SK-N-SH treated with all-trans-retinoic acid at 6 μM for 48 hours (cell line): Measurements from ENCODE around the gene DRG2.

Source experiments
- ATAC-seq: fragments of 200-7000 bp; cut with Tn5 transposase; 3 replicates; pipeline ENCODE4 v1.9.1; 2020; ENCODE audit warnings: mild to moderate bottlenecking, moderate library complexity
- ARNTL ChIP-seq: fragments of 450-650 bp; formaldehyde crosslinking; IDR thresholded peaks from 2 replicates; pipeline ENCODE4 v1.5.0; 2020; ENCODE audit warnings: low read depth, mild to moderate bottlenecking, moderate library complexity, borderline replicate concordance
- ESRRG ChIP-seq: fragments of 250-450 bp; sonication (Bioruptor Pico); IDR thresholded peaks from 2 replicates; pipeline ENCODE4 v1.6.1; 2021; ENCODE audit warnings: mild to moderate bottlenecking
- GLIS3 ChIP-seq: fragments of 250-450 bp; sonication (Bioruptor Pico); IDR thresholded peaks from 2 replicates; pipeline ENCODE4 v1.5.0; 2020; ENCODE audit warnings: mild to moderate bottlenecking, moderate library complexity
- ISL1 ChIP-seq: fragments of 250-450 bp; sonication (Bioruptor Pico); IDR thresholded peaks from 2 replicates; pipeline ENCODE4 v2.1.2; 2022; ENCODE audit warnings: mild to moderate bottlenecking, moderate library complexity
- OSR1 ChIP-seq: fragments of 250-450 bp; sonication (Bioruptor Pico); IDR thresholded peaks from 2 replicates; pipeline ENCODE4 v1.8.0; 2022; ENCODE audit warnings: moderate library complexity, mild to moderate bottlenecking, inconsistent platforms
- PATZ1 ChIP-seq: fragments of 250-450 bp; sonication (Bioruptor Pico); IDR thresholded peaks from 2 replicates; pipeline ENCODE4 v1.8.0; 2020; ENCODE audit warnings: mild to moderate bottlenecking, moderate library complexity, borderline replicate concordance
- POU6F1 ChIP-seq: fragments of 250-450 bp; sonication (Bioruptor Pico); IDR thresholded peaks from 2 replicates; pipeline ENCODE4 v1.8.0; 2021; ENCODE audit warnings: low read depth, mild to moderate bottlenecking, moderate library complexity, borderline replicate concordance
- PPARA ChIP-seq: fragments of 250-450 bp; sonication (Bioruptor Pico); IDR thresholded peaks from 2 replicates; pipeline ENCODE4 v1.5.0; 2020; ENCODE audit warnings: mild to moderate bottlenecking, borderline replicate concordance
- RARB ChIP-seq: fragments of 250-450 bp; sonication (Bioruptor Pico); IDR thresholded peaks from 2 replicates; pipeline ENCODE4 v1.8.0; 2021; ENCODE audit warnings: mild to moderate bottlenecking, moderate library complexity
- TCF4 ChIP-seq: fragments of 250-450 bp; sonication (Bioruptor Pico); IDR thresholded peaks from 2 replicates; pipeline ENCODE4 v1.8.0; 2021; ENCODE audit warnings: mild to moderate bottlenecking, moderate library complexity, borderline replicate concordance
- ZFP3 ChIP-seq: fragments of 250-450 bp; sonication (Bioruptor Pico); IDR thresholded peaks from 2 replicates; pipeline ENCODE4 v1.5.0; 2020; ENCODE audit warnings: mild to moderate bottlenecking, moderate library complexity
- ZFP30 ChIP-seq: fragments of 450-650 bp; formaldehyde crosslinking; IDR thresholded peaks from 2 replicates; pipeline ENCODE4 v1.5.0; 2022; ENCODE audit warnings: mild to moderate bottlenecking, moderate library complexity
- TF ChIP-seq, protein P1 (sequence below): fragments of 250-450 bp; sonication (Bioruptor Pico); IDR thresholded peaks from 2 replicates; pipeline ENCODE4 v1.5.0; 2020; ENCODE audit warnings: mild to moderate bottlenecking, moderate library complexity
- TF ChIP-seq, protein P2 (sequence below): fragments of 250-450 bp; sonication (Bioruptor Pico); IDR thresholded peaks from 2 replicates; pipeline ENCODE4 v1.5.1; 2021; ENCODE audit warnings: mild to moderate bottlenecking, moderate library complexity

Gene DRG2

GRCh38 chr17:18117982-18118975 is 30.5 kb downstream of the DRG2 start:
- ATAC-seq, result no peak
- TF ChIP-seq ARNTL (CRISPR knock-in tag), result no peak
- no peak for TF ChIP-seq OSR1 (CRISPR knock-in tag)
- TF ChIP-seq ZFP3 (CRISPR knock-in tag), result no peak

- ATAC-seq, result no peak
- no peak for TF ChIP-seq PATZ1
Observed at GRCh38 chr17:18119166-18119745, 31.5 kb downstream of the DRG2 start.

DNA sequence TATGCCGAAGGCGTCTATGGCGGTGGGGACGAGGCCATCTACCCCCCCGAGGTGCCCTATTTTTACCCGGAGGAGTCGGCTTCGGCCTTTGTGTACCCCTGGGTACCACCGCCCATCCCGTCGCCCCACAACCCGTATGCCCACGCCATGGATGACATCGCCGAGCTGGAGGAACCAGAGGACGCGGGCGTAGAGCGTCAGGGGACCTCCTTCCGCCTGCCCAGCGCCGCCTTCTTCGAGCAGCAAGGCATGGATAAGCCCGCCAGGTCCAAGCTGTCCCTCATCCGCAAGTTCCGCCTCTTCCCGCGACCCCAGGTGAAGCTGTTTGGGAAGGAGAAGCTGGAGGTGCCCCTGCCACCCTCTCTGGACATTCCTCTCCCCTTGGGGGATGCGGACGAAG is 32.2 kb downstream of the DRG2 start:
- no peak for ATAC-seq
- TF ChIP-seq POU6F1 (CRISPR knock-in tag), result no peak
- TF ChIP-seq ISL1, result no peak
- TF ChIP-seq, protein P1, sequence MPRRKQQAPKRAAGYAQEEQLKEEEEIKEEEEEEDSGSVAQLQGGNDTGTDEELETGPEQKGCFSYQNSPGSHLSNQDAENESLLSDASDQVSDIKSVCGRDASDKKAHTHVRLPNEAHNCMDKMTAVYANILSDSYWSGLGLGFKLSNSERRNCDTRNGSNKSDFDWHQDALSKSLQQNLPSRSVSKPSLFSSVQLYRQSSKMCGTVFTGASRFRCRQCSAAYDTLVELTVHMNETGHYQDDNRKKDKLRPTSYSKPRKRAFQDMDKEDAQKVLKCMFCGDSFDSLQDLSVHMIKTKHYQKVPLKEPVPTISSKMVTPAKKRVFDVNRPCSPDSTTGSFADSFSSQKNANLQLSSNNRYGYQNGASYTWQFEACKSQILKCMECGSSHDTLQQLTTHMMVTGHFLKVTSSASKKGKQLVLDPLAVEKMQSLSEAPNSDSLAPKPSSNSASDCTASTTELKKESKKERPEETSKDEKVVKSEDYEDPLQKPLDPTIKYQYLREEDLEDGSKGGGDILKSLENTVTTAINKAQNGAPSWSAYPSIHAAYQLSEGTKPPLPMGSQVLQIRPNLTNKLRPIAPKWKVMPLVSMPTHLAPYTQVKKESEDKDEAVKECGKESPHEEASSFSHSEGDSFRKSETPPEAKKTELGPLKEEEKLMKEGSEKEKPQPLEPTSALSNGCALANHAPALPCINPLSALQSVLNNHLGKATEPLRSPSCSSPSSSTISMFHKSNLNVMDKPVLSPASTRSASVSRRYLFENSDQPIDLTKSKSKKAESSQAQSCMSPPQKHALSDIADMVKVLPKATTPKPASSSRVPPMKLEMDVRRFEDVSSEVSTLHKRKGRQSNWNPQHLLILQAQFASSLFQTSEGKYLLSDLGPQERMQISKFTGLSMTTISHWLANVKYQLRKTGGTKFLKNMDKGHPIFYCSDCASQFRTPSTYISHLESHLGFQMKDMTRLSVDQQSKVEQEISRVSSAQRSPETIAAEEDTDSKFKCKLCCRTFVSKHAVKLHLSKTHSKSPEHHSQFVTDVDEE (CRISPR knock-in tag), result no peak
- no peak for TF ChIP-seq PATZ1
- no peak for TF ChIP-seq ESRRG (CRISPR knock-in tag)
- TF ChIP-seq TCF4 (CRISPR knock-in tag), result no peak

- TF ChIP-seq PATZ1 (no peak), POU6F1 (CRISPR knock-in tag) (no peak), GLIS3 (no peak), PPARA (no peak), ESRRG (CRISPR knock-in tag) (no peak), TCF4 (CRISPR knock-in tag) (no peak), RARB (CRISPR knock-in tag) (no peak), ZFP30 (CRISPR knock-in tag) (no peak), ZFP3 (CRISPR knock-in tag) (no peak)
- TF ChIP-seq, protein P2, sequence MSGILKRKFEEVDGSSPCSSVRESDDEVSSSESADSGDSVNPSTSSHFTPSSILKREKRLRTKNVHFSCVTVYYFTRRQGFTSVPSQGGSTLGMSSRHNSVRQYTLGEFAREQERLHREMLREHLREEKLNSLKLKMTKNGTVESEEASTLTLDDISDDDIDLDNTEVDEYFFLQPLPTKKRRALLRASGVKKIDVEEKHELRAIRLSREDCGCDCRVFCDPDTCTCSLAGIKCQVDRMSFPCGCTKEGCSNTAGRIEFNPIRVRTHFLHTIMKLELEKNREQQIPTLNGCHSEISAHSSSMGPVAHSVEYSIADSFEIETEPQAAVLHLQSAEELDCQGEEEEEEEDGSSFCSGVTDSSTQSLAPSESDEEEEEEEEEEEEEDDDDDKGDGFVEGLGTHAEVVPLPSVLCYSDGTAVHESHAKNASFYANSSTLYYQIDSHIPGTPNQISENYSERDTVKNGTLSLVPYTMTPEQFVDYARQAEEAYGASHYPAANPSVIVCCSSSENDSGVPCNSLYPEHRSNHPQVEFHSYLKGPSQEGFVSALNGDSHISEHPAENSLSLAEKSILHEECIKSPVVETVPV, result no peak
- no peak for ATAC-seq
Observed at GRCh38 chr17:18120461-18121017, 32.8 kb downstream of the DRG2 start.
